Endothelial cell of umbilical vein (primary cell): Measurements from ENCODE around the gene SLC43A1. TPM values are rescaled to one million over a fixed set of nuclear protein-coding genes. Genes with fewer than 3 reads are reported as not detected.

ENCODE experiments used
- BruUV-seq: library from RNA; stranded (reverse); fragments of 400-500 nt; replicated peaks from 2 replicates; lab custom pipeline; 2021; lab: Mats Ljungman, UMichigan
- CTCF ChIA-PET: fragments of 300-600, 350-600 bp; sonication (Branson Sonifier 250); formaldehyde crosslinking; loops from one replicate; lab custom pipeline; 2021; ENCODE audit warnings: antibody characterized with exemption, inconsistent platforms; lab: Charles Lee
- POLR2A ChIA-PET: fragments of 300-600, 350-600 bp; sonication (Branson Sonifier 250); formaldehyde crosslinking; loops from one replicate; lab custom pipeline; 2021; ENCODE audit warnings: antibody characterized with exemption, inconsistent platforms; lab: Charles Lee
- DNase-seq: peaks from one replicate; pipeline ENCODE4 v3.0.0-alpha.2; 2011; ENCODE audit warnings: low read depth, low spot score
- FAIRE-seq: peaks from 2 replicates; lab custom pipeline; 2011; peaks lifted over from hg19 to GRCh38; lab: Jason Lieb, UNC
- H2AFZ ChIP-seq: 2 replicates; pipeline ENCODE4 v1.6.0; 2012; ENCODE audit warnings: low read depth, low read length, control low read depth, inconsistent platforms
- H3K27ac ChIP-seq: 2 replicates; pipeline ENCODE4 v1.5.1; 2011; ENCODE audit warnings: low read depth, mild to moderate bottlenecking, control low read depth, low read length, moderate library complexity; ENCODE audit not compliant: insufficient read depth
- H3K27me3 ChIP-seq, 2 experiments: 2 replicates each; pipeline versions ENCODE4 v1.6.0 to v1.6.1; 2011; ENCODE audit warnings: low read length in 2 of 2, mixed read lengths in 1 of 2; ENCODE audit not compliant: control insufficient read depth in 2 of 2, insufficient read depth in 2 of 2
- H3K36me3 ChIP-seq, 2 experiments: 2 replicates in 1 of 2; 3 replicates in 1 of 2; pipeline ENCODE4 v1.5.1; 2011; ENCODE audit warnings: low read length in 2 of 2, mild to moderate bottlenecking in 1 of 2, moderate library complexity in 1 of 2; ENCODE audit not compliant: control insufficient read depth in 2 of 2, insufficient read depth in 2 of 2; ENCODE audit errors: extremely low read depth in 1 of 2
- H3K4me1 ChIP-seq: 3 replicates; pipeline ENCODE4 v1.5.1; 2011; ENCODE audit warnings: mild to moderate bottlenecking, low read length; ENCODE audit not compliant: control insufficient read depth, insufficient read depth; ENCODE audit errors: extremely low read depth
- H3K4me2 ChIP-seq: 2 replicates; pipeline ENCODE4 v1.6.1; 2011; ENCODE audit warnings: low read length, control low read depth, mixed read lengths; ENCODE audit not compliant: insufficient read depth
- H3K4me3 ChIP-seq, 3 experiments: fragments of 200-600 bp in 1 of 3; sonication (generic), shearing (Covaris generic) in 1 of 3; replicated peaks in 1 of 3; 2 replicates each; pipeline ENCODE4 v1.5.1; 2011 to 2016; ENCODE audit warnings: control low read depth in 3 of 3, low read length in 3 of 3, mild to moderate bottlenecking in 2 of 3, inconsistent platforms in 1 of 3, low read depth in 1 of 3, moderate library complexity in 1 of 3; ENCODE audit not compliant: insufficient read depth in 1 of 3
- H3K79me2 ChIP-seq: 2 replicates; pipeline ENCODE4 v1.6.0; 2012; ENCODE audit warnings: low read length, inconsistent platforms; ENCODE audit not compliant: control insufficient read depth, insufficient read depth
- H3K9ac ChIP-seq: replicated peaks from 2 replicates; pipeline ENCODE3; 2011; ENCODE audit warnings: low read length, control low read depth; ENCODE audit not compliant: insufficient read depth; ENCODE audit errors: extremely low read depth
- H3K9me1 ChIP-seq: replicated peaks from 3 replicates; pipeline ENCODE4 v1.6.0; 2011; ENCODE audit warnings: mild to moderate bottlenecking, low read length; ENCODE audit not compliant: control insufficient read depth, insufficient read depth; ENCODE audit errors: extremely low read depth
- H3K9me3 ChIP-seq: replicated peaks from 2 replicates; pipeline ENCODE4 v1.5.1; 2012; ENCODE audit warnings: low read length, inconsistent platforms; ENCODE audit not compliant: control insufficient read depth, insufficient read depth
- H4K20me1 ChIP-seq: replicated peaks from 2 replicates; pipeline ENCODE3; 2011; ENCODE audit warnings: mild to moderate bottlenecking, low read length; ENCODE audit not compliant: control insufficient read depth, insufficient read depth; ENCODE audit errors: extremely low read depth
- EZH2 ChIP-seq: IDR thresholded peaks from 2 replicates; pipeline ENCODE4 v1.6.1; 2012; ENCODE audit warnings: borderline replicate concordance, low read depth, mild to moderate bottlenecking, moderate library complexity, low read length, inconsistent platforms; ENCODE audit not compliant: severe bottlenecking
- GATA2 ChIP-seq: IDR thresholded peaks from 2 replicates; pipeline ENCODE4 v1.7.0; 2011; ENCODE audit warnings: low read depth, mild to moderate bottlenecking, moderate library complexity, mixed read lengths, low read length; ENCODE audit not compliant: insufficient read length, insufficient read depth
- JUN ChIP-seq: IDR thresholded peaks from 2 replicates; pipeline ENCODE4 v1.6.1; 2011; ENCODE audit warnings: borderline replicate concordance, low read depth; ENCODE audit not compliant: insufficient read length, insufficient read depth
- MYC ChIP-seq: IDR thresholded peaks from one replicate; pipeline ENCODE4 v1.6.1; 2011; ENCODE audit warnings: mild to moderate bottlenecking, low read depth, low read length
- POLR2A ChIP-seq: IDR thresholded peaks from 2 replicates; pipeline ENCODE4 v1.6.1; 2012; ENCODE audit warnings: low read depth, mild to moderate bottlenecking, control low read depth, low read length
- POLR2AphosphoS5 ChIP-seq: IDR thresholded peaks from 2 replicates; pipeline ENCODE4 v1.6.1; 2012; ENCODE audit warnings: low read depth, mild to moderate bottlenecking, control low read depth, low read length, moderate library complexity; ENCODE audit not compliant: insufficient read depth
- dilution Hi-C: fragments of 300-500 bp; cut with MboI; formaldehyde crosslinking; loops from one replicate; pipeline ENCODE4 v1.15.0; 2019; ENCODE audit warnings: low sequenced_read_pairs; ENCODE audit not compliant: extremely low pct_ligation_motif_present
- intact Hi-C: fragments of 100-400 bp; cut with micrococcal nuclease; formaldehyde crosslinking; loops from one replicate; pipeline ENCODE4 v1.10.0; 2022
- polyA plus RNA-seq, 4 experiments: library from polyadenylated mRNA; depleted of rRNA in 3 of 4; stranded (reverse) in 3 of 4; unstranded in 1 of 4; fragments of >200 nt; gene quantifications; 2 replicates each; pipeline versions ENCODE4 v1.2.1 to v1.2.3, GENCODE V29; 2011 to 2012; ENCODE audit warnings: missing spikeins in 1 of 4
- total RNA-seq: library from RNA; stranded (reverse); gene quantifications from 2 replicates; pipeline ENCODE4 v1.2.3, GENCODE V29; 2021
- TF ChIP-seq, protein P1 (sequence below): IDR thresholded peaks from 2 replicates; pipeline ENCODE4 v1.6.1; 2011; ENCODE audit not compliant: insufficient read depth, insufficient read length
- TF ChIP-seq, protein P2 (sequence below), 2 donors: IDR thresholded peaks; 1 replicate in 1 of 2; 2 replicates in 1 of 2; pipeline ENCODE4 v1.5.1; 2011; ENCODE audit warnings: low read length in 2 of 2, mild to moderate bottlenecking in 2 of 2, moderate library complexity in 2 of 2, control low read depth in 1 of 2, inconsistent platforms in 1 of 2, low read depth in 1 of 2; ENCODE audit not compliant: insufficient read depth in 1 of 2; ENCODE audit errors: extremely low read depth in 1 of 2

SLC43A1 gene
- total and polyA plus RNA-seq, 2 donors (not counting 3 experiments of a cell fraction or from before 2014, with no cell fraction given) = 13.7 to 19.5 TPM

DNA sequence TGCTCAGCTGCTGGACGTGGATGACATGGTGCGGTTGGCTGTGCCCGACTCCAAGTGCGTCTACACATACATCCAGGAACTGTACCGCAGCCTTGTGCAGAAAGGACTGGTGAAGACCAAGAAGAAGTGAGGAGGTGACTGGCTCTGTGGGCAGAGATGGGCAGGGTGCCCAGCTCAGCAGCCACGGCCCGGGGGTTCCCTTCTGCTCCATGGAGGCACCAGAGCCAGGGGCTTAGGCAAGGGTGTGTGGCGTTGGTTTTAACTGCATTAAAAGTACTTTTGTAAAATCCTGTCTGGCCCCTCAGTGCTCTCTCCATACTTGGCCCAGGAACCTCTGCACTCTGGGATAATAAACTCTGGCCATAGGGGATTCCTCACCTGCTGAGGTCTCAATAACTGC is 34.5 kb upstream of the SLC43A1 start:
- no TSS peak for BruUV-seq
- Histone ChIP-seq H3K27ac (no peak overlapping the region), H2AFZ (no peak overlapping the region), H3K36me3 (peaks cover 0 to 5% of the 10 kb centered on the region in 2 experiments), H3K9me3 (no peaks in the 10 kb centered on the region), H3K9me1 (no peaks in the 10 kb centered on the region), H3K4me3 (no peak overlapping the region), H3K27me3 (no peaks in the 10 kb centered on the region), H3K79me2 (no peaks in the 10 kb centered on the region), H3K4me2 (no peak overlapping the region), H4K20me1 (no peaks in the 10 kb centered on the region), H3K9ac (no peak overlapping the region), H3K4me1 (no peaks in the 10 kb centered on the region)
- DNase-seq (no peak), FAIRE-seq (no peak)
- intact Hi-C loops = no loop called here
- no peak for TF ChIP-seq MYC
- TF ChIP-seq GATA2 = no peak
- TF ChIP-seq JUN = no peak
- TF ChIP-seq, protein P1, sequence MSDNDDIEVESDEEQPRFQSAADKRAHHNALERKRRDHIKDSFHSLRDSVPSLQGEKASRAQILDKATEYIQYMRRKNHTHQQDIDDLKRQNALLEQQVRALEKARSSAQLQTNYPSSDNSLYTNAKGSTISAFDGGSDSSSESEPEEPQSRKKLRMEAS = no peak
- no peak for TF ChIP-seq POLR2A
- TF ChIP-seq EZH2 = no peak
- no peak for TF ChIP-seq POLR2AphosphoS5
- TF ChIP-seq, protein P2, sequence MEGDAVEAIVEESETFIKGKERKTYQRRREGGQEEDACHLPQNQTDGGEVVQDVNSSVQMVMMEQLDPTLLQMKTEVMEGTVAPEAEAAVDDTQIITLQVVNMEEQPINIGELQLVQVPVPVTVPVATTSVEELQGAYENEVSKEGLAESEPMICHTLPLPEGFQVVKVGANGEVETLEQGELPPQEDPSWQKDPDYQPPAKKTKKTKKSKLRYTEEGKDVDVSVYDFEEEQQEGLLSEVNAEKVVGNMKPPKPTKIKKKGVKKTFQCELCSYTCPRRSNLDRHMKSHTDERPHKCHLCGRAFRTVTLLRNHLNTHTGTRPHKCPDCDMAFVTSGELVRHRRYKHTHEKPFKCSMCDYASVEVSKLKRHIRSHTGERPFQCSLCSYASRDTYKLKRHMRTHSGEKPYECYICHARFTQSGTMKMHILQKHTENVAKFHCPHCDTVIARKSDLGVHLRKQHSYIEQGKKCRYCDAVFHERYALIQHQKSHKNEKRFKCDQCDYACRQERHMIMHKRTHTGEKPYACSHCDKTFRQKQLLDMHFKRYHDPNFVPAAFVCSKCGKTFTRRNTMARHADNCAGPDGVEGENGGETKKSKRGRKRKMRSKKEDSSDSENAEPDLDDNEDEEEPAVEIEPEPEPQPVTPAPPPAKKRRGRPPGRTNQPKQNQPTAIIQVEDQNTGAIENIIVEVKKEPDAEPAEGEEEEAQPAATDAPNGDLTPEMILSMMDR (IDR thresholded peaks at IDR 0.05; ENCODE audit: extremely low read depth in 1 of 2, insufficient read depth in 1 of 2, low read depth in 1 of 2, low read length in 2 of 2) = no peak
- POLR2A ChIA-PET = no interaction called here
- CTCF ChIA-PET = interaction anchor here (0.6 to 0.8 kb wide), 2 partner anchors 18 to 25 kb away, joined by 3 to 4 read pairs; partner anchors contain the start of gene UBE2L6
- dilution Hi-C loops = no loop called here
